GM21723 (cell line): Measurements from ENCODE around the gene SURF4.
"Not testable (repeated sequence)": the region's sequence is repeated elsewhere in the genome, so short reads cannot be mapped to it uniquely, and the experiment has no call there.

ENCODE experiments used
- ATAC-seq: cut with Tn5 transposase; IDR thresholded peaks from one replicate; pipeline ENCODE4 v1.9.1; 2021; ENCODE audit warnings: mild to moderate bottlenecking, moderate library complexity; ENCODE audit not compliant: unreplicated experiment

The SURF4 gene

GRCh38 chr9:133335924-133336811 lies 39.7 kb downstream of the SURF4 start, which contains the start of gene SURF6:
Gene SURF6, minus strand, starts transcription at chr9:133336188. Its CDS starts 56 bp downstream, at chr9:133336132.
- ATAC-seq, result peak; percentile 80

- ATAC-seq, result not testable (repeated sequence)
Observed at GRCh38 chr9:133334888-133335287, 41.0 kb downstream of the SURF4 start.

GRCh38 chr9:133334161-133334560 lies 41.7 kb downstream of the SURF4 start:
- no peak for ATAC-seq

GRCh38 chr9:133333566-133333965 lies 42.3 kb downstream of the SURF4 start:
- ATAC-seq, result no peak

GRCh38 chr9:133333011-133333410 lies 42.8 kb downstream of the SURF4 start:
- no peak for ATAC-seq

- ATAC-seq, result no peak
Observed at GRCh38 chr9:133332381-133332730, 43.5 kb downstream of the SURF4 start.

- no peak for ATAC-seq
Observed at GRCh38 chr9:133331641-133332380, 44.0 kb downstream of the SURF4 start.

GRCh38 chr9:133331221-133331620 lies 44.6 kb downstream of the SURF4 start:
- no peak for ATAC-seq

GRCh38 chr9:133329306-133330156 lies 46.3 kb downstream of the SURF4 start:
- ATAC-seq, result not testable (repeated sequence)

GRCh38 chr9:133327834-133328484 lies 47.9 kb downstream of the SURF4 start:
- ATAC-seq, result no peak

GRCh38 chr9:133327021-133327420 lies 48.8 kb downstream of the SURF4 start:
- not testable (repeated sequence) for ATAC-seq

- ATAC-seq, result no peak
Observed at GRCh38 chr9:133323991-133324703, 51.7 kb downstream of the SURF4 start.

- no peak for ATAC-seq
Observed at GRCh38 chr9:133323211-133323610, 52.6 kb downstream of the SURF4 start.

GRCh38 chr9:133322701-133323100 lies 53.2 kb downstream of the SURF4 start:
- no peak for ATAC-seq

- ATAC-seq, result no peak
Observed at GRCh38 chr9:133321411-133321935, 54.4 kb downstream of the SURF4 start.

GRCh38 chr9:133320421-133320881 lies 55.4 kb downstream of the SURF4 start:
- no peak for ATAC-seq

GRCh38 chr9:133317551-133317950 lies 58.3 kb downstream of the SURF4 start:
- not testable (repeated sequence) for ATAC-seq

- no peak for ATAC-seq
Observed at GRCh38 chr9:133315997-133316396, 59.9 kb downstream of the SURF4 start.
